ENCODE results near the gene LEMD2.

GRCh38 chr6:33790379-33790778 lies 1.4 kb upstream of the LEMD2 start:
- TF ChIP-seq CSDE1 (IDR thresholded peaks at IDR 0.05) (no peak), TAF1 (IDR thresholded peaks at IDR 0.05; ENCODE audit: control insufficient read depth, extremely low read depth, insufficient read depth, low read length, severe bottlenecking) (no peak), TEAD4 (IDR thresholded peaks at IDR 0.05; ENCODE audit: low read length) (no peak), TEAD4 (CRISPR knock-in tag; IDR thresholded peaks at IDR 0.05; ENCODE audit: borderline replicate concordance) (no peak), FIP1L1 (IDR thresholded peaks at IDR 0.05; ENCODE audit: low read depth, low read length, poor library complexity, severe bottlenecking) (no peak), ZBTB49 (CRISPR knock-in tag; IDR thresholded peaks at IDR 0.05; ENCODE audit: borderline replicate concordance) (no peak), GTF2E2 (tag; IDR thresholded peaks at IDR 0.05) (no peak), CEBPB (tag; IDR thresholded peaks at IDR 0.05) (no peak), AFF4 (CRISPR knock-in tag; IDR thresholded peaks at IDR 0.05) (no peak)

Data from K562 (cell line).